ENCODE results near the gene EPN2.

DNA sequence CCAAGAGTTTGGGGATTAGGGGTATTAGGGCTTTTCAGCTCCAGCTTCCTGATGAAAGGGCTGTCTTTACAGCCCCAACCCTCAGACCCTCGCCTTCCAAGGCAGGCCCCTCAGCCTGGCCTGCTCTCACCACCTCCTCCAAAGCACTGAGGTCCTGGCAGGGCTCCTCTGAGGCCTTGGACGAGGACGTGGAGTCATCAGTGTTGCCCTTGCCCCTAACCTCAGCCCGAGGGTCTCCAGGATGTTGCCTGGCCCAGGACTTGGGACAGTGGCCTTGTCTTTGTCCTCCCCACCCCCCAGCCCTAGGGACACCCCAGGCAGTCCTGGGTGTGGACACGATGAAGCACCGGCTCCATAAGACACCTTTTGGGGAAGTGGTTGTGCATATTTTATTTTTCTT is 97.2 kb downstream of the EPN2 start:
- TF ChIP-seq, protein P1, sequence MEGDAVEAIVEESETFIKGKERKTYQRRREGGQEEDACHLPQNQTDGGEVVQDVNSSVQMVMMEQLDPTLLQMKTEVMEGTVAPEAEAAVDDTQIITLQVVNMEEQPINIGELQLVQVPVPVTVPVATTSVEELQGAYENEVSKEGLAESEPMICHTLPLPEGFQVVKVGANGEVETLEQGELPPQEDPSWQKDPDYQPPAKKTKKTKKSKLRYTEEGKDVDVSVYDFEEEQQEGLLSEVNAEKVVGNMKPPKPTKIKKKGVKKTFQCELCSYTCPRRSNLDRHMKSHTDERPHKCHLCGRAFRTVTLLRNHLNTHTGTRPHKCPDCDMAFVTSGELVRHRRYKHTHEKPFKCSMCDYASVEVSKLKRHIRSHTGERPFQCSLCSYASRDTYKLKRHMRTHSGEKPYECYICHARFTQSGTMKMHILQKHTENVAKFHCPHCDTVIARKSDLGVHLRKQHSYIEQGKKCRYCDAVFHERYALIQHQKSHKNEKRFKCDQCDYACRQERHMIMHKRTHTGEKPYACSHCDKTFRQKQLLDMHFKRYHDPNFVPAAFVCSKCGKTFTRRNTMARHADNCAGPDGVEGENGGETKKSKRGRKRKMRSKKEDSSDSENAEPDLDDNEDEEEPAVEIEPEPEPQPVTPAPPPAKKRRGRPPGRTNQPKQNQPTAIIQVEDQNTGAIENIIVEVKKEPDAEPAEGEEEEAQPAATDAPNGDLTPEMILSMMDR (IDR thresholded peaks at IDR 0.05) = no peak
- no peak for TF ChIP-seq POLR2A (IDR thresholded peaks at IDR 0.05)

All from testis (tissue), 2 donors.